GM15510 (cell line): Measurements from ENCODE around the gene RTKN.

Experiments used
- POLR2A ChIP-seq: IDR thresholded peaks from 3 replicates; pipeline ENCODE4 v1.6.1; 2011; ENCODE audit warnings: borderline replicate concordance; ENCODE audit not compliant: insufficient read length; ENCODE audit errors: extremely low read depth

Gene RTKN

GRCh38 chr2:74384051-74384450 is 57.7 kb downstream of the RTKN start:
- no peak for TF ChIP-seq POLR2A

- TF ChIP-seq POLR2A: no peak
Measured at GRCh38 chr2:74383254-74383653, 58.5 kb downstream of the RTKN start.

GRCh38 chr2:74381751-74382150 is 60.0 kb downstream of the RTKN start:
- TF ChIP-seq POLR2A: no peak

GRCh38 chr2:74379851-74380789 is 61.6 kb downstream of the RTKN start, which contains the start of gene DCTN1:
Gene DCTN1 (minus strand): TSS chr2:74380311. CDS start chr2:74380037, 274 bp downstream.
- no peak for TF ChIP-seq POLR2A

GRCh38 chr2:74378007-74378406 is 63.7 kb downstream of the RTKN start:
- TF ChIP-seq POLR2A: no peak

GRCh38 chr2:74375838-74376237 is 65.9 kb downstream of the RTKN start:
- no peak for TF ChIP-seq POLR2A
